ENCODE measurements around the gene MVB12B. TPM values are rescaled to one million over a fixed set of nuclear protein-coding genes. Genes with fewer than 3 reads are reported as not detected.

Gene MVB12B
- total and polyA plus RNA-seq, 2 of the 8 experiments (the other 6 are each of a cell fraction or from before 2014, with no cell fraction given): 2.6 to 5.0 TPM

- Histone ChIP-seq H2BK20ac (ENCODE audit: low read length) (no peak overlapping the region), H3K27ac (ENCODE audit: low read depth, low read length) (no peak overlapping the region), H4K20me1 (replicated peaks in 1 of 2; ENCODE audit: control insufficient read depth in 1 of 2, insufficient read depth in 2 of 2, low read length in 2 of 2) (peaks cover 0 to 2% of the 10 kb centered on the region in 2 experiments), H3K4me3 (ENCODE audit: extremely low read depth in 1 of 4, insufficient read depth in 2 of 4, low read depth in 3 of 4, low read length in 4 of 4) (no peak overlapping the region), H4K5ac (ENCODE audit: insufficient read length, low read depth, low read length) (no peak overlapping the region), H3K4me2 (ENCODE audit: insufficient read depth in 1 of 2, low read depth in 2 of 2, low read length in 2 of 2) (no peak overlapping the region), H2BK12ac (ENCODE audit: low read depth, low read length) (no peak overlapping the region), H3K4ac (replicated peaks; ENCODE audit: insufficient read length, low read depth, low read length) (no peak overlapping the region), H3K23ac (ENCODE audit: insufficient read length) (no peak overlapping the region), H3K9ac (replicated peaks in 1 of 4; ENCODE audit: extremely low read depth in 1 of 4, low read depth in 3 of 4, low read length in 3 of 4) (no peak overlapping the region), H4K91ac (replicated peaks; ENCODE audit: insufficient read length, low read length) (no peak overlapping the region), H3K4me1 (replicated peaks in 1 of 4; ENCODE audit: control insufficient read depth in 3 of 4, insufficient read depth in 4 of 4, low read length in 3 of 4) (peaks cover 0 to 4% (median 0%) of the 10 kb centered on the region in 4 experiments; a peak in 2 of 7 replicates), H3K36me3 (ENCODE audit: control insufficient read depth in 2 of 4, insufficient read depth in 4 of 4, low read length in 3 of 4) (no peaks in the 10 kb centered on the region), H2BK5ac (ENCODE audit: low read depth, low read length) (no peak overlapping the region), H3K14ac (ENCODE audit: insufficient read length) (no peak overlapping the region), H2AK5ac (ENCODE audit: low read depth, low read length) (no peak overlapping the region), H3K79me1 (ENCODE audit: low read depth, low read length) (no peaks in the 10 kb centered on the region), H3K27me3 (replicated peaks in 1 of 4; ENCODE audit: control insufficient read depth in 3 of 4, extremely low read depth in 1 of 4, insufficient read depth in 3 of 4, low read length in 3 of 4) (no peaks in the 10 kb centered on the region), H3K23me2 (ENCODE audit: low read depth, low read length) (no peaks in the 10 kb centered on the region), H2AFZ (ENCODE audit: low read length) (no peak overlapping the region), H3K18ac (ENCODE audit: extremely low read depth, low read length) (no peak overlapping the region), H4K8ac (ENCODE audit: extremely low read depth, insufficient read depth, low read length) (no peak overlapping the region), H3K9me3 (ENCODE audit: insufficient read depth in 2 of 2, low read depth in 1 of 2, low read length in 1 of 2) (no peaks in the 10 kb centered on the region), H3K79me2 (ENCODE audit: control insufficient read depth in 1 of 2, insufficient read depth in 2 of 2, low read length in 2 of 2) (no peaks in the 10 kb centered on the region), H2BK120ac (replicated peaks; ENCODE audit: low read depth, low read length) (no peak overlapping the region), H3K56ac (replicated peaks; ENCODE audit: insufficient read length, low read depth, low read length) (no peak overlapping the region), H2BK15ac (ENCODE audit: low read length) (no peak overlapping the region)
- 93% methylated on average over 6 of the region's 6 CpGs; no CpG with 5 or more reads in 1 of the 2 experiments for WGBS, 2 experiments (ENCODE audit: extremely low coverage in 1 of 2, insufficient coverage in 1 of 2, insufficient read length in 1 of 2, insufficient replicate concordance in 2 of 2, low coverage in 1 of 2, low lambda C conversion rate in 2 of 2, missing lambda C conversion rate in 1 of 2)
- DNase-seq (ENCODE audit: low read depth in 1 of 2, low spot score in 2 of 2) (no peak), FAIRE-seq (no peak)
- CTCF ChIA-PET (ENCODE audit: partially characterized antibody): interaction anchor here (0.6 to 2.0 kb wide), 7 partner anchors 9 to 103 kb away, joined by 3 to 5 read pairs (median 3); no protein-coding TSS in a partner anchor
- TF ChIP-seq CTBP2 (IDR thresholded peaks at IDR 0.05; ENCODE audit: borderline replicate concordance, insufficient read depth, insufficient read length, low read length): no peak
- TF ChIP-seq EGR1 (IDR thresholded peaks at IDR 0.05; ENCODE audit: borderline replicate concordance, low read depth, low read length): no peak
- no peak for TF ChIP-seq JUN (IDR thresholded peaks at IDR 0.05; ENCODE audit: low read depth, low read length)
- TF ChIP-seq RAD21 (IDR thresholded peaks at IDR 0.05 in 1 of 2, conservative IDR thresholded peaks at IDR 0.05 in 1 of 2; ENCODE audit: low read depth in 2 of 2, low read length in 2 of 2): 0 out of 4 replicates have a peak, but pooled peaks of 1 of the 2 experiments have one; percentile 8
- no peak for TF ChIP-seq MAFK (IDR thresholded peaks at IDR 0.05; ENCODE audit: low read depth, low read length)
- no peak for TF ChIP-seq USF2 (IDR thresholded peaks at IDR 0.05; ENCODE audit: low read length)
- POLR2A ChIA-PET (ENCODE audit: partially characterized antibody): interaction anchor here (0.8 kb wide), 1 partner anchor 20 kb away, joined by 3 read pairs; no protein-coding TSS in a partner anchor
These were observed 124.1 kb downstream of the MVB12B start for GRCh38 chr9:126450668-126451205.
